ENCODE data around the gene ZNF625.

- TF ChIP-seq EZH2 (IDR thresholded peaks at IDR 0.05; ENCODE audit: low read length): no peak
- TF ChIP-seq CTCF (optimal IDR thresholded peaks at IDR 0.05 in 1 of 3, IDR thresholded peaks at IDR 0.05 in 1 of 3, conservative IDR thresholded peaks at IDR 0.05 in 1 of 3; ENCODE audit: extremely low read depth in 1 of 3, insufficient read depth in 2 of 3, low read length in 3 of 3): no peak
Measured at GRCh38 chr19:12156223-12157058, at the start of gene ZNF625.
